ENCODE data around the gene LRRC19.

DNA sequence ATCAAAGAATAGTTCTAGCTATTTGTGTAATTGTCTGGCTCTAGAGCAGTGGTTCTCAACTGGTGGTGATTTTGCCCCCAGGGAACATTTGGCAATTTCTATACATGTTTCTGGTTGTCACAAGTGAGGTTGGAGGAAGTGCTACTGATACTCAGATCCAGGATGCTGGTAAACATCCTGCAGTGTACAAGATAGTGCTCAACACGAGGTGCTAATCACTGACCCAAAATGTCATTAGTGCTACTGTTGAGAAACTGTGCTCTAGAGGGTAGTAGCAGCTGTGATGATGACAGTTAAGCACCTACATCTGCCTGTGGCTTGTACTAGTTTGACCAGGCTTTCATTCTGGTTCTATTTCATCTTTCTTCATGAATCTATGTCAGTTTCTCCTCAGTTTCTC is 22.1 kb downstream of the LRRC19 start:
- TF ChIP-seq, protein P1, sequence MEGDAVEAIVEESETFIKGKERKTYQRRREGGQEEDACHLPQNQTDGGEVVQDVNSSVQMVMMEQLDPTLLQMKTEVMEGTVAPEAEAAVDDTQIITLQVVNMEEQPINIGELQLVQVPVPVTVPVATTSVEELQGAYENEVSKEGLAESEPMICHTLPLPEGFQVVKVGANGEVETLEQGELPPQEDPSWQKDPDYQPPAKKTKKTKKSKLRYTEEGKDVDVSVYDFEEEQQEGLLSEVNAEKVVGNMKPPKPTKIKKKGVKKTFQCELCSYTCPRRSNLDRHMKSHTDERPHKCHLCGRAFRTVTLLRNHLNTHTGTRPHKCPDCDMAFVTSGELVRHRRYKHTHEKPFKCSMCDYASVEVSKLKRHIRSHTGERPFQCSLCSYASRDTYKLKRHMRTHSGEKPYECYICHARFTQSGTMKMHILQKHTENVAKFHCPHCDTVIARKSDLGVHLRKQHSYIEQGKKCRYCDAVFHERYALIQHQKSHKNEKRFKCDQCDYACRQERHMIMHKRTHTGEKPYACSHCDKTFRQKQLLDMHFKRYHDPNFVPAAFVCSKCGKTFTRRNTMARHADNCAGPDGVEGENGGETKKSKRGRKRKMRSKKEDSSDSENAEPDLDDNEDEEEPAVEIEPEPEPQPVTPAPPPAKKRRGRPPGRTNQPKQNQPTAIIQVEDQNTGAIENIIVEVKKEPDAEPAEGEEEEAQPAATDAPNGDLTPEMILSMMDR (IDR thresholded peaks at IDR 0.05), result no peak
- no peak for TF ChIP-seq POLR2A (IDR thresholded peaks at IDR 0.05)

Data from gastroesophageal sphincter (tissue), 3 donors.